Measurements from ENCODE around the gene PDCD10.
A peak's percentile ranks its signal among the peaks of the same experiment; 100 is the strongest.

DNA sequence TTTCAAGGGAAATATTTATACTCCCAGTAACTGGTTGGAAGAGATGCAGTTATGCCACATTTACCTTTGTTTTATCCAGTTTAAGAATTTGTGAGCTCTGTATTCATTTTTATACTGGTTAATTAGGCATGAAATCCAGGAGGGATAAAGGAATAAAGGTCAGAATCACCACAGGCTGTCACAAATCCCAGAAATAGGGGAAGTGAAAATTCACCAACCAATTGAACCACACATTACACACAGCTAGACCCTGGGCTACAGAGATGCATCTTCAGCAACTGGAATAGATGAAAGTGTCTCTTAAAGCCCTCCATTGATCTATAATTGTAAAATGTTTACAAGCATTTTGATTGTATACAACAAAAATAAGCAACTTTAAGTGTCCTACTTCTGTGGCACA is 19.4 kb upstream of the PDCD10 start:
- TF ChIP-seq POLR2AphosphoS5 (IDR thresholded peaks at IDR 0.05; ENCODE audit: low read depth, low read length) = no peak
- TF ChIP-seq PAX5 (IDR thresholded peaks at IDR 0.05; ENCODE audit: insufficient read depth, low read length, severe bottlenecking) = no peak
- no peak for TF ChIP-seq POLR2A (IDR thresholded peaks at IDR 0.05; ENCODE audit: low read depth, low read length)
- TF ChIP-seq TAF1 (IDR thresholded peaks at IDR 0.05; ENCODE audit: low read depth, low read length) = no peak
- peak; percentile 89 for TF ChIP-seq SPI1 (IDR thresholded peaks at IDR 0.05; ENCODE audit: low read depth, low read length)
